Measurements from ENCODE around the gene SDR42E2.

Gene SDR42E2

GRCh38 chr16:22192261-22193062 lies 30.2 kb downstream of the SDR42E2 start:
- DNase-seq, result peak; percentile 94 to 95 (median 95)

- no peak for DNase-seq
Observed at GRCh38 chr16:22193063-22193411, 30.7 kb downstream of the SDR42E2 start.

GRCh38 chr16:22194707-22195444 lies 32.6 kb downstream of the SDR42E2 start:
- peak; percentile 71 to 78 (median 76) for DNase-seq

- no peak for DNase-seq
Observed at GRCh38 chr16:22195445-22195694, 33.1 kb downstream of the SDR42E2 start.

- DNase-seq, result peak; percentile 88 to 93 (median 90)
Observed at GRCh38 chr16:22195695-22196558, 33.6 kb downstream of the SDR42E2 start.

- peak in 1 of 3 donors; percentile 12 for DNase-seq
Observed at GRCh38 chr16:22196559-22197168, 34.4 kb downstream of the SDR42E2 start.

GRCh38 chr16:22198547-22199293 lies 36.4 kb downstream of the SDR42E2 start:
- DNase-seq, result peak; percentile 72 to 83 (median 78)

GRCh38 chr16:22202261-22202637 lies 39.9 kb downstream of the SDR42E2 start:
- DNase-seq, result no peak

- DNase-seq, result no peak
Observed at GRCh38 chr16:22203091-22203490, 40.8 kb downstream of the SDR42E2 start.

GRCh38 chr16:22204091-22204655 lies 41.9 kb downstream of the SDR42E2 start:
- DNase-seq, result no peak

- DNase-seq, result no peak
Observed at GRCh38 chr16:22205577-22206012, 43.3 kb downstream of the SDR42E2 start.

GRCh38 chr16:22206013-22206841 lies 43.9 kb downstream of the SDR42E2 start, which contains the start of gene EEF2K:
Gene EEF2K, plus strand, starts transcription at chr16:22206278. Its CDS starts 19,452 bp downstream, at chr16:22225730.
- DNase-seq, result peak; percentile 78 to 91 (median 88)

GRCh38 chr16:22206842-22207714 lies 44.8 kb downstream of the SDR42E2 start:
- peak; percentile 97 to 99 (median 98) for DNase-seq

- DNase-seq, result no peak
Observed at GRCh38 chr16:22207715-22208360, 45.5 kb downstream of the SDR42E2 start.

GRCh38 chr16:22210285-22210684 lies 48.0 kb downstream of the SDR42E2 start:
- no peak for DNase-seq

GRCh38 chr16:22210854-22211253 lies 48.5 kb downstream of the SDR42E2 start:
- DNase-seq, result no peak

- DNase-seq, result no peak
Observed at GRCh38 chr16:22213236-22213635, 50.9 kb downstream of the SDR42E2 start.

GRCh38 chr16:22213801-22214200 lies 51.5 kb downstream of the SDR42E2 start:
- DNase-seq, result no peak

- DNase-seq, result no peak
Observed at GRCh38 chr16:22214402-22214801, 52.1 kb downstream of the SDR42E2 start.

Data from suppressor macrophage treated with lipopolysaccharide for 1 hour (primary cell).